Measurements from ENCODE around the gene NDST4. TPM values are rescaled to one million over a fixed set of nuclear protein-coding genes. Genes with fewer than 3 reads are reported as not detected.

NDST4 gene
- total RNA-seq, 1 experiment from 2014 or later = not detected

GRCh38 chr4:114890773-114891172 lies 222.6 kb downstream of the NDST4 start:
- no peaks in the 10 kb centered on the region for H4K20me1 ChIP-seq (ENCODE audit: insufficient read depth)
- no peaks in the 10 kb centered on the region for H3K9me2 ChIP-seq (ENCODE audit: insufficient read depth)
- no peaks in the 10 kb centered on the region for H3K4me1 ChIP-seq (ENCODE audit: control insufficient read depth in 1 of 2, insufficient read depth in 2 of 2, low read length in 2 of 2)
- no peaks in the 10 kb centered on the region for H3K27me3 ChIP-seq (ENCODE audit: insufficient read depth, low read length)
- TF ChIP-seq CEBPB (IDR thresholded peaks at IDR 0.05; ENCODE audit: low read depth) (0 out of 2 replicates have a peak, but pooled peaks have one; percentile 16), REST (IDR thresholded peaks at IDR 0.05; ENCODE audit: low read depth) (no peak)
- RAD21 ChIA-PET (ENCODE audit: low non-redundant PET in 1 of 2, low total read pairs in 2 of 2, uncharacterized antibody in 2 of 2, unreplicated experiment in 2 of 2) = no interaction called here
- H3K27ac ChIP-seq (ENCODE audit: low read depth, low read length) = no peak overlapping the region
- intact Hi-C loops (cut with micrococcal nuclease) = no loop called here
- no peak for ATAC-seq
- no peaks in the 10 kb centered on the region for H3K9me3 ChIP-seq (ENCODE audit: control insufficient read depth in 1 of 2, insufficient read depth in 1 of 2, low read depth in 1 of 2, low read length in 2 of 2)
- CTCF ChIA-PET = no interaction called here
- H3K79me2 ChIP-seq (ENCODE audit: insufficient read depth, low read length) = no peaks in the 10 kb centered on the region
- POLR2A ChIA-PET = no interaction called here
- no peak for DNase-seq (ENCODE audit: low read depth, low spot score)
- H3K4me3 ChIP-seq (replicated peaks in 1 of 2; ENCODE audit: low read depth in 1 of 2, low read length in 2 of 2) = no peak overlapping the region
- H3K4me2 ChIP-seq (ENCODE audit: low read length) = no peak overlapping the region
- H3K9ac ChIP-seq (ENCODE audit: low read length) = no peak overlapping the region
- H3K36me3 ChIP-seq (ENCODE audit: control insufficient read depth in 1 of 2, insufficient read depth in 2 of 2, low read length in 2 of 2) = no peaks in the 10 kb centered on the region
- BruUV-seq (replicated peaks) = no TSS peak
- H2AFZ ChIP-seq (ENCODE audit: low read depth, low read length, poor library complexity, severe bottlenecking) = no peak overlapping the region

- H3K9ac ChIP-seq (ENCODE audit: low read length) = no peak overlapping the region
- TF ChIP-seq ELF1 (IDR thresholded peaks at IDR 0.05; ENCODE audit: borderline replicate concordance, low read depth) = no peak
- no peak for TF ChIP-seq ZBTB33 (IDR thresholded peaks at IDR 0.05; ENCODE audit: extremely low read depth, insufficient replicate concordance, low read length)
- TF ChIP-seq ZNF274 (IDR thresholded peaks at IDR 0.05; ENCODE audit: low read depth, low read length) = no peak
- TF ChIP-seq EGR1 (IDR thresholded peaks at IDR 0.05; ENCODE audit: low read depth) = no peak
- TF ChIP-seq FOSL1 (IDR thresholded peaks at IDR 0.05; ENCODE audit: low read depth) = no peak
- no peak for TF ChIP-seq POLR2A (IDR thresholded peaks at IDR 0.05; ENCODE audit: borderline replicate concordance, extremely low read depth, insufficient read depth, insufficient read length)
- TF ChIP-seq POLR2AphosphoS5 (IDR thresholded peaks at IDR 0.05; ENCODE audit: low read depth, low read length) = no peak
- no peaks in the 10 kb centered on the region for H3K9me2 ChIP-seq (ENCODE audit: insufficient read depth)
- no peak overlapping the region for H3K4me3 ChIP-seq (replicated peaks in 1 of 2; ENCODE audit: low read depth in 1 of 2, low read length in 2 of 2)
- no TSS peak for BruUV-seq (replicated peaks)
- no peaks in the 10 kb centered on the region for H3K9me3 ChIP-seq (ENCODE audit: control insufficient read depth in 1 of 2, insufficient read depth in 1 of 2, low read depth in 1 of 2, low read length in 2 of 2)
- no peaks in the 10 kb centered on the region for H3K36me3 ChIP-seq (ENCODE audit: control insufficient read depth in 1 of 2, insufficient read depth in 2 of 2, low read length in 2 of 2)
- no peaks in the 10 kb centered on the region for H4K20me1 ChIP-seq (ENCODE audit: insufficient read depth)
- intact Hi-C loops (cut with micrococcal nuclease) = no loop called here
- H3K4me1 ChIP-seq (ENCODE audit: control insufficient read depth in 1 of 2, insufficient read depth in 2 of 2, low read length in 2 of 2) = no peaks in the 10 kb centered on the region
- RAD21 ChIA-PET (ENCODE audit: low non-redundant PET in 1 of 2, low total read pairs in 2 of 2, uncharacterized antibody in 2 of 2, unreplicated experiment in 2 of 2) = no interaction called here
- no peak for DNase-seq (ENCODE audit: low read depth, low spot score)
- no peaks in the 10 kb centered on the region for H3K27me3 ChIP-seq (ENCODE audit: insufficient read depth, low read length)
- no peaks in the 10 kb centered on the region for H3K79me2 ChIP-seq (ENCODE audit: insufficient read depth, low read length)
- POLR2A ChIA-PET = no interaction called here
- H3K27ac ChIP-seq (ENCODE audit: low read depth, low read length) = no peak overlapping the region
- ATAC-seq = no peak
- CTCF ChIA-PET = no interaction called here
- H3K4me2 ChIP-seq (ENCODE audit: low read length) = no peak overlapping the region
- H2AFZ ChIP-seq (ENCODE audit: low read depth, low read length, poor library complexity, severe bottlenecking) = no peak overlapping the region
Measured at GRCh38 chr4:114886761-114887160, 226.7 kb downstream of the NDST4 start.

All from HCT116 (cell line).